Activated CD8-positive, alpha-beta memory T cell treated with anti-CD3 and anti-CD28 coated beads for 1 hour (primary cell): ENCODE results near the gene HRG.
"Not testable (repeated sequence)": the region's sequence is repeated elsewhere in the genome, so short reads cannot be mapped to it uniquely, and the experiment has no call there.

ENCODE experiments used
- DNase-seq, 2 donors: peaks; one replicate each; pipeline ENCODE4 v3.0.0-alpha.2; 2020; ENCODE audit warnings: low read depth in 1 of 2; ENCODE audit errors: extremely low read depth in 1 of 2

HRG gene

DNA sequence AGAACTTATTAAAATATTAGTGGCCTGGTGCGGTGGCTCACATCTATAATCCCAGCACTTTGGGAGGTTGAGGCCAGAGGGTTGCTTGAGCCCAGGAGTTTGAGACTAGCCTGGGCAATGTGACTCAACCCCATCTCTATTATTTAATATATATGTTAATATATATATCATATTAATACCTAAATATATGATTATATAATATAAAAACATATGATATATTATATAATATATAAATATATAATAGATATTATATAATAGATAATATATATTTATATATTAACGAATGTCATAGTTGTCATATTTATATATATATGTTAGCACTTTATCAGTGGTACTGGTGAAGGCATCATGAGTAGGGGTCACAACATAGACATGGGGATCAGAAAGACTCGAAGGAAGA lies 5.2 kb downstream of the HRG start:
- no peak for DNase-seq

DNA sequence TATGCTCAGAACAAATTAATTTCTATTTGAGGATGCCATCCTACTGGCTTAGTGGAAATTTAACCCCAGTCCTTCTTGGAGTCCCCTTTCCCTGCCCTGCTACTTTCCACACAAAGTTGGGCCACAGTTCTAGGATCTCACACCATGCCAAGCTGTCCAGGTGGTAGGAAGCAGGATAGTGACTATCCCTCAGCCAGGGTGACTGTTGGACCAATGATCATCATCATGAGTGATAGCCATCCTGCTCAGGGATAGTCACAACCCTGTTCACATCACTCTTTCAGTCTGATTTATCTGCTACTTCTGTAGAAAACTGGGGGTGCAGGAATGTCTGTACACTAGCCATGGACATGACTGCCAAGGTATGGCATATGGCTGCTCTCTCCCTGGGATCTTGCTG lies 12.8 kb downstream of the HRG start:
- no peak for DNase-seq

DNA sequence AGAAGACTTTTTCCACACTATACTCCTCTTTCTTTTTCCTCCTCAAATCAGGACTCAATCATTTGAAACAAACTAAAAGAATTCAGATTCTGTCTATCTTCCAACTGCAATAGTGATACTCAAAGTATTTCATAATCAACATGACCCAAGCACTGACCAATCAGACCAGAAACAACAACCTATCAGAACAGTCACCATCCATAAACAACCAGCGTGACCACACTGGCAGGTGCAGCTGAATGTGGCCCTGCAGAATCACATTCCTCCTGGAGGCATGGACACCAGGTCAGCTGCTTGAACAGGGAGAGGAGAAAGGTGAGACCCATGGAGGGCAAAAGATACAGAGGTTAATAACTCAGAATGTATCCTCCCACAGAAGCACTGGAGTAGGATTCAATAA lies 13.3 kb downstream of the HRG start:
- no peak for DNase-seq

DNA sequence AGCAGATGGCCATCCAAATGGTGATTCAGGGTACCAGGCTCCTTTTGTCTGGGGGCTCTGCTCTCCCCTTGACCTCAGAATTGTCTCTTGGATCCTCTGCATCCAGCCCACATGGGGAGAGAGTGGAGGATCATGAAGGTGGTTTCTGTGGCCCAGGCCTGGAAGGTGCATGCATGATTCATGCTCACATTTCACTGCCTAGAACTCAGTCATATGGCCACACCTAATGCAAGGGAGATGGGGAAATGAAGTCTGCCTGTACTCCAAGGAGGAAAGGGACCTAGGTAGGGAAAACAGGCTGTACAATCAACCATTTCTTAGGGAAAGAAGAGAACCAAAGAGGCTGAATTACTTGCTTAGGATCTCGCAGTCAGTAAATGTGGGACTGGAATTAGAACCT lies 15.1 kb downstream of the HRG start:
- DNase-seq: no peak

DNA sequence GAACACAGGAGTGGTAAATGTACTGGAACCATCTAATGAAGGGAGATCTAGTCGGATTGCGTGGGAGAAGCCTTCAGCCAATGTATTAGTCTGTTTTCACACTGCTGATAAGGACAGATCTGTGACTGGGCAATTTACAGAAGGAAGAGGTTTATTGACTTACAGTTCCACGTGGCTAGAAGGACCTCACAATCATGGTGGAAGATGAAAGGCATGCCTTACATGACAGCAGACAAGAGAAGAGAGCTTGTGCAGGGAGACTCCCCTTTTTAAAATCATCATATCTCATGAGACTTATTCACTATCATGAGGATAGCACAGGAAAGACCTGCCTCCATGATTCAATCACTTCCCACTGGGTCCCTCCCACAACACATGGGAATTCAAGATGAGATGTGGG lies 17.0 kb downstream of the HRG start:
- DNase-seq: no peak

DNA sequence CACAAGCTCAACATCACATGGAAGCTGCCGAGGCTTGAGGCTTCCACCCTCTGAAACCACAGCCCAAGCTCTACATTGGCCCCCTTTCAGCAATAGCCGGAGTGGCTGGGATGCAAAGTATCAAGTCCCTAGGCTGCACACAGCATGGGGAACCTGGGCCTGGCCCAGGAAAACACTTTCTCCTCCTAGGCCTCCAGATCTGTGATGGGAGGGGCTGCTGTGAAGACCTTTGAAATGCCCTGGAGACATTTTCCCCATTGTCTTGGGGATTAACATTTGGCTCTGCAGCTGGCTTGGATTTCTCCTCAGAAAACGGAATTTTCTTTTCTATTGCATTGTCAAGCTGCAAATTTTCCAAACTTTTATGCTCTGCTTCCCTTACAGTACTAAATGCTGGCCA lies 18.2 kb downstream of the HRG start:
- DNase-seq: no peak

DNA sequence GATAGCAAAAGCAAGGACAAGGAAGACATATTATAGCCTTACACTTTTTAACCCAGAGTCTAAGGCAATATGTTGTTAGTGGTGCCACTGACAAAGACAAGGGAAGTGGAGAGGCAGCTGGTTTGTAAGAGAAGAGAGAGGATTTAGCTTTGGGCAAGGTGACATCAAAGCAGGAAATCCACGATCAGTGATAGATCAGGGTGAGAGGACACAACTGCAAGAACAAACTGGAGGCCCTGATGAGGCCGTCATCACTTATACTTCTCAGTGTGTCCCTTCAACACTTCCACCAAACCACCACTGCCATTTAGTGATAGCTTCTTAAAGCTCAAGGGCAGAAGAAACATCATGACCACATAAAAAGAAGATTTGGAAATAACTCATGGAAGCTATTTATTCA lies 20.7 kb downstream of the HRG start:
- not testable (repeated sequence) for DNase-seq

DNA sequence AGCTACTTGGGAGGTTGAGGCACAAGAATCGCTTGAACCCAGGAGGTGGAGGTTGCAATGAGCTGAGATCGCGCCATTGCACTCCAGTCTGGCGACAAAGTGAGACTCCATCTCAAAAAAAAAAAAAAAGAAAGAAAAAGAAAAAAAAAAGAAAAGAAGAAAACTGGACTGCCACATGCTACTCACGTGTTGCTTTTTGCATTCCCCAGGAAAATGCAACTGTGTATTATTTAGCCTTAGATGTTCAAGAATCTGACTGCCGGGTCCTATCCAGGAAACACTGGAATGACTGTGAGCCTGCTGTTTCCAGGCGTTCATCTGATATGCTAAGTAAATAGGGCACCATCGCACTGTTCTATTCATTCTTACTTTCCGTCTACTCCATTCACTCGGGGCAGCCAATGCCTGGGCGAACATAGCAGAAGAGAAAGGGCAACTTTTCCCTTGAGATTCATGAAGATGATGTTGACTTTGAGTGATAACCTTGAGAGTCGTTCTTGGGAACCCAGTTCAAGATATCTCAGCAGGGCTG lies 21.4 kb downstream of the HRG start:
- DNase-seq: no peak

DNA sequence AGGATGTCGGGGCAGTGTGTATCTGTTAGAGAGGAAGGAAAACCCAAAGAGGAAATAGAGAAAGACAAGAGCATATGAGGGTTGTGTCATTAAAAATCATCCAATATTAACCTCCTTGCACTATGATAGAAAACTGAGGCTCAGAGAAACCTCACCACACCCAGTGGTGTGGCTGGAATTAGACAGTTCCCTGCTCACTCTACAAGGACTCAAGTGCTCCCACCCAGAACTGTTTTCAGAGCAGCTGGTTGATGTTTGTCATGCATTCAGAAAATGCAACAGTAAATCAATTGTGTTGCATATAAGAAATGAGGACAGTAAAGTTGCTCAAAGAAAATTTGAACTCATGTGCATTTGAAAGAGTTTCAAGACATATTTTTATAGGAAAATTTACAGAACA lies 24.5 kb downstream of the HRG start:
- DNase-seq: not testable (repeated sequence)

DNA sequence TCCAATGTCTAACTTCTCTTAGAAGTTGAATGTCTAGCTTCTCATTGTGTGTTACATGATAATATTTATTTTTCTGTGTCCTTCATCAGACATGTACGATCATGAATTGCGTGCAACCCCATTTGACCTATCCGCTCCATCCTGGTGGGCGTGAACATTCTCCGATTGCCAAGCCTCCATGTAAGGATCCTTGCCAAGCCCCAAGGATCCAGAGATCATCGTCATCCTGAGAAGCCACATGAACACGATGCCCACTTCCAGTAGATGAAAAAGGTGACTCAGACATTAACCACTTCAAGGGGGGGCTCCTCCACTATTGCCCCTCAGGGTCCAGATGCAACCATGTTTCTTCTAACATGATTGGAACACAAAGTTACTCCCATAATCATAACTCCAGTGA lies 25.9 kb downstream of the HRG start:
- DNase-seq: no peak

DNA sequence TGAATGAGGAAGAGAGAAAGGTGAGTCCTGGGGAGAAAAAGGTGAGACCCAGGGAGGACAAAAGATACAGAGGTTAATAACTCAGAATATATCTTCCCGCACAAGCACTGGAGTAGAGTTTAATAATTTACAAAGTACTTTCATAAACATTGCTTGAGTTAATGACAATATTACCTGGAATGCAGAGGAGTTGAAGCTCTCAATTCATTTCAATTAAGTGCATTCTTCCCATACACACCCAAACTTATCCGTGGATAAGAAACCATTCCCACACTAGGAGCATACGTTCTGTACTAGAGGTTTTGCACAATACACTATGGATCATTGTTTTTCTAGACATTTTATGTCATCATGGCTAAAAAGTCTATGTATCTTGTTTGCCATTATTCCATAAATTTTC lies 28.0 kb downstream of the HRG start:
- no peak for DNase-seq

DNA sequence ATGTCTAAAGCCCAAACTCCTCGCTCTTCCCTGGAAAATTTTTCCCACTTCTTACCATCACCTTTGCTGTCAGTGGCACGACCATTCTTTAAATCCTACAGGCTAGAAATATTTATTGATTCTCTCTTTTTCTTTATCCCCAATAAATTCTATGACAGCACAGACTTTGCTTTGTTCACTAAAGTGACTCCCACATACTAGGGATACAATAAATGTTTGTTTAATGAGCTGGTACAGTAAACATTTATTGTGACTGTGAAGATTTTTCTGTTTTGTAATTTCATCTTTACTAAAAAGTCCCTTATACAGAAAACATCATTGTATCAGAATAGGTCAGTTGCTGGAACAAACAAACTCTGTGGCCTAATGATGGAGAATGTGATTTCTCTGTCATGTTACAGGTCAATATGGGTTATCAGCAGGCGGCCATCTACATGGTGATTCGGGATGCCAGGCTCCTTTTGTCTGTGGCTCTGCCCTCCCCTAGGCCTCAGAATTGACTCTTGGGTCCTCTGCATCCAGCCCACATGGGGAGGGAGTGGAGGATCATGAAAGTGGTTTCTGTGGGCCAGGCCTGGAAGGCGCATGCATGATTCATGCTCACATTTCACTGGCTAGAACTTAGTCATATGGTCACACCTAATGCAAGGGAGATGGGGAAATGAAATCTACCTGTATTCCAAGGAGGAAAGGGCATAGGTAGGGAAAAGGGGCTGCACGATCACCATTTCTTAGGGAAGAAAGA lies 28.6 kb downstream of the HRG start:
- DNase-seq: no peak

DNA sequence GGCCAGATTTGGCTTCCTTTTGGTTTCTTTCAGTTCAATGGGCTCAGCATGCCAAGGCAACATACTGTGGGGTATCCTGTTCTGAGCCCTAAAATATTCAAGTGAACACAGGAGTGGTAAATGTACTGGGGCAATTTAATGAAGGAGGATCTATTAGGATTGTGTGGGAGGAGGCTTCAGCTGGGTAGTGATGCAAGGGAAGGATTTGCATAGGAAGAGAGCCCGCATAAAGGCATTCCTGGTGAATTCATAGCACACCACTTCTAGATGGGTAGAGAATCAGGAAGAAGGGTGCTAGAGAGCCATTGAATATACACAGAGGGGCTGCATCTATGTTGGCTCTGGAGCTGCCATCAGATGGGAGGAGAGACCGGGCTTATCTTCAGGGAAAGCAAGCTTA lies 30.7 kb downstream of the HRG start:
- DNase-seq: no peak

DNA sequence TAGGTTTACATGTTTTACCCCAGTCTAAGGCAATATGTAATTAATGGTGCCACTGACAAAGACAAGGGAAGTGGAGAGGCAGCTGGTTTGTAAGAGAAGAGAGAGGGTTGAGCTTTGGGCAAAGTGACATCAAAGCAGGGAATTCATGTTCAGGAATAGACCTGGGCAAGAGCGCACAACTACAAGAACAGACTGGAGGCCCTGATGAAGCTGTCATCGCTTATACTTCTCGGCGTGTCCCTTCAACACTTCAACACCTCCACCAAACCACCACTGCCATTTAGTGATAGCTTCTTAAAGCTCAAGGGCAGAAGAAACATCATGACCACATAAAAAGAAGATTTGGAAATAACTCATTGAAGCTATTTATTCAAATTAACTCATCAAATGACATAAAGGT lies 31.7 kb downstream of the HRG start:
- no peak for DNase-seq

DNA sequence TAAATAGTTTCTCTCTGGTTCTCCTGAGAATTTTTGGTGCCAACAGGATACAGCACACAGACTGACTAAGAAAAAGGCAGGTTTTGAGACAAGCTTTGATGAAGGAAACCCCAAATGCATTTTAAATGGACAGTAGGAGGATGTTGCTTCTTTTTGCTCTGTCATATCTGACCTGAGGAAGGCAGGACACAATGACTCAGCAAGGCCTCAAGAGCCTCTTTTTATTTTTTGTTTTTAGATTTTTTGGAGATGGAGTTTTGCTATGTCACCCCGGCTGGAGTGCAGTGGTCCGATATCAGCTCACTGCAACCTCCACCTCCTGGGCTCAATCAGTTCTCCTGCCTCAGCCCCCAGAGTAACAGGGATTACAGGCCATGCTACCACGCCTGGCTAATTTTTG lies 34.5 kb downstream of the HRG start:
- no peak for DNase-seq

DNA sequence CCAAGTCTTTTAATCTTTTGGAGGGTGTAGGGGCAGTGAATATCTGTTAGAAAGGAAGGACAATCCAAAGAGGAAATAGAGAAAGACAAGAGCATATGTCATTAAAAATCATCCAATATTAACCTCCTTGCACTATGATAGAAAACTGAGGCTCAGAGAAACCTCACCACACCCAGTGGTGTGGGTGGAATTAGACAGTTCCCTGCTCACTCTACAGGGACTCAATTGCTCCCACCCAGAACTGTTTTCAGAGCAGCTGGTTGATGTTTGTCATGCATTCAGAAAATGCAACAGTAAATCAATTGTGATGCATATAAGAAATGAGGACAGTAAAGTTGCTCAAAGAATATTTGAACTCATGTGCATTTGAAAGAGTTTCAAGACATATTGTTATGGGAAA lies 36.6 kb downstream of the HRG start:
- not testable (repeated sequence) for DNase-seq

DNA sequence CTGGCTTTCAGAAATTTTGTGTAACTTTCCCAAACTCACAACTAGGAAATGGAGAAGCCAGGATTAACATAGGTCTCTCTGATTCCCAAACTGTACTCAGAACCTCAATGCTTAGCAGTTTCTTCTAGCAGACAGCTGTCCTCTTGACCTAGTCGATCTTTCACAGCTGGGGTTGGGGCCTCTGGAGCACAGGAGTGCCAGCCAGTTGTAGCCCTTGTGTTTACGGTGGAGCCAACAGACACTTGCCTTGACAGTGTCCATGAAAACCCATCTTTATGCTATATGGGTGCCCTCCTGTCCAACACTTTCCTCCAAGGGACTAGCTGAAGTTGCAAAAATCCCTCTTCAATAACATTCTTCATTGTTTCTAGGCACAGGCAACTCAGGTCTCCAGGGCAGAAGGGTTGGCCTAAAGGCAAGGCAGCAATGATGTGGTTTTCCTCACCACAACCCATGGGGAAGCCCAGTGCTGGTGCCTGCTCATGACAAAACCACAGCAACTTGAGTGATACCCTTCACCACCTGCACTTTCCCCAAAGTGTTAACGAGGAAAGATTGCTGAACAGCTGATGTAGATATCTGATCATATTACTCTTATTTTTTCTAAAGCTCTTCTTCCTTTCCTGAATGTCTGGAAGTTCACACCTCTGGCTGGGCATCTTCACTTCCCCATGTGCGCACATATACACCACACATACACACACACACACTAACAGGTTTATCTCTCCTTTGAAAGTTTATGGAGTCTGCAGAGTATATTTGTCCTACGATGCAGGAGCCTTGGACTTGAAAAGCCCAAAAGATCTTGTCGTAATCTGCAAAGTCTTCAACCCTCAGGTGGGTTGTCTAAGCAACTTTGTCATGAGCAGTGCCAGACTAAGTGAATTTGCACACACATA lies 40.3 kb downstream of the HRG start:
- no peak for DNase-seq

DNA sequence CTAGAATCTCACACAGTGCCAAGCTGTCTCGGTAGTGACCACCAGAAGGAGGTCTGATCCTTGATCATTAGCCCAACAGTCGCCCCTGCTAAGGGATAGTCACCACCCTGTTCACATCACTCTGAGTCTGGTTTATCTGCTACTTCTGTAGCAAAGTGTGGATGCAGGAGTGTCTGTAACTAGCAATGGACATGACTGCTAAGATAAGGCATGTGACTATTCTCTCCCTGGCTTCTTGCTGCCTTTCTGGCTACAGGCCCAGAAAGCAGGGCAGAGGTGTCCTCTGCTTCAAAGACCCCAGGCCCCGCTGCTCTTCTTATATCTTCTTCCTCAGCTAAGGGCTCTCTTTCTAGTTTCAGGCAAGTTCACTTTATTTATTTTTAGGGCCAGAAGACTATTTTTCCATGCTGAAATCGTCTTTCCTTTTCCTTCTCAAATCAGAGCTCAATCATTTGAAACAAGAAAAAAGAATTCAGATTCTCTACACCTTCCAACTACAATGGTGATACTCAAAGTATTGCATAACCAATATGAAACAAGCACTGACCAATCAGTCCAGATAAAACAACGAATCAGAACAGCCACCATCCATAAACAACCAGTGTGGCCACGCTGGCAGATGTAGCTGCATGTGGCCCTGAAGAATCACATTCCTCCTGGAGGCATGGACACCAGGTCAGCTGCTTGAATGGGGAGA lies 43.3 kb downstream of the HRG start:
- DNase-seq: no peak

DNA sequence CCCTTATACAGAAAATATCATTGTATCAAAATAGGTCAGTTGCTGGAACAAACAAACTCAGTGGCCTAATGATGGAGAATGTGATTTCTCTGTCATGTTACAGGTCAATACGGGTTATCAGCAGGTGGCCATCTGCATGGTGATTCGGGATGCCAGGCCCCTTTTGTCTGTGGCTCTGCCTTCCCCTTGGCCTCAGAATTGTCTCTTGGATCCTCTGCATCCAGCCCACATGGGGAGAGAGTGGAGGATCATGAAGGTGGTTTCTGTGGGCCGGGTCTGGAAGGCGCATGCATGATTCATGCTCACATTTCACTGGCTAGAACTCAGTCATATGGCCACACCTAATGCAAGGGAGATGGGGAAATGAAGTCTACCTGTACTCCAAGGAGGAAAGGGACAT lies 44.9 kb downstream of the HRG start:
- DNase-seq: not testable (repeated sequence)

DNA sequence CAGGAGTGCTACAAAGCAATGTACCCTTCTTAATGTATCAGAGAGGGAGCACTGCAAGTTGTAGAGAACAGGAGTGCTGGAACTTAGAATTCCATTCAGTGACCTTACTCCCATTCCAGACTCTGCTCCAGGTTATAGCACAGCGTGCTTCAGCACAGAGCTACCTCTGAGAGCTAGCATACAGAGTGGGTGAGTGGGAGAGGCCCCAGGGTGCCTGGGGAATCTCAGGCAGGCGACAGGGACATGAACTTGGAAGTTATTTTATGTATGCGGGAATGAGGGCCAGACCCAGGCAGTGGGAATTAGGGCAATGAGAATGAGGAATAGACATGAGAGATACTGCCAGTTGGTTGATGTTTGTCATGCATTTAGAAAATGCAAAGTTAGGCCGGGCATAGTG lies 47.7 kb downstream of the HRG start:
- no peak for DNase-seq

DNA sequence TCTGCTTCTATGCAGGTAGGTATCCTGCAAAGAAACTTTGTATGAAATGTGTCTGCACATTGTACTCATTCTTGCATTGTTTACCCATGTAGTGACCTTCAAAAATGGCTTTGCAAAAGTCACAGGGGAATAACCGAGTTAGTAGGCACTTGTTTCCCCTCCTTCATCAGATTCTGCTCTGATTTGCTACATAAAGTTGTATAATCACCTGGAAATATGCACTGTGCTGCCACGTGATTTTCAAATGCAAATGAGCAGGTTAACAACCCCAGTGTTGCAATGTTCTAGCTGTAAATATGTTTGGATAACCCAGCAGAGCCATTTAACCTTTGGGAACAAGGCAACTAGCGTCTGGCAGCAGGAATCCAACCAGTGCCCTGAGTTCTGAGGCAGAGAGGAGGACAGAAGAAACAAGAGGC lies 51.2 kb downstream of the HRG start, which contains the start of gene KNG1:
Gene KNG1 (plus strand): TSS at position 321 of the 419 bp plus-strand sequence. CDS start 184 bp downstream, outside the sequence.
- no peak for DNase-seq
